NCI-H1092 (cell line): ENCODE data around the gene ATG101.

ENCODE experiments used
- DNase-seq: peaks from one replicate; lab custom pipeline; 2025; lab: John Stamatoyannopoulos, UW

ATG101 gene

DNA sequence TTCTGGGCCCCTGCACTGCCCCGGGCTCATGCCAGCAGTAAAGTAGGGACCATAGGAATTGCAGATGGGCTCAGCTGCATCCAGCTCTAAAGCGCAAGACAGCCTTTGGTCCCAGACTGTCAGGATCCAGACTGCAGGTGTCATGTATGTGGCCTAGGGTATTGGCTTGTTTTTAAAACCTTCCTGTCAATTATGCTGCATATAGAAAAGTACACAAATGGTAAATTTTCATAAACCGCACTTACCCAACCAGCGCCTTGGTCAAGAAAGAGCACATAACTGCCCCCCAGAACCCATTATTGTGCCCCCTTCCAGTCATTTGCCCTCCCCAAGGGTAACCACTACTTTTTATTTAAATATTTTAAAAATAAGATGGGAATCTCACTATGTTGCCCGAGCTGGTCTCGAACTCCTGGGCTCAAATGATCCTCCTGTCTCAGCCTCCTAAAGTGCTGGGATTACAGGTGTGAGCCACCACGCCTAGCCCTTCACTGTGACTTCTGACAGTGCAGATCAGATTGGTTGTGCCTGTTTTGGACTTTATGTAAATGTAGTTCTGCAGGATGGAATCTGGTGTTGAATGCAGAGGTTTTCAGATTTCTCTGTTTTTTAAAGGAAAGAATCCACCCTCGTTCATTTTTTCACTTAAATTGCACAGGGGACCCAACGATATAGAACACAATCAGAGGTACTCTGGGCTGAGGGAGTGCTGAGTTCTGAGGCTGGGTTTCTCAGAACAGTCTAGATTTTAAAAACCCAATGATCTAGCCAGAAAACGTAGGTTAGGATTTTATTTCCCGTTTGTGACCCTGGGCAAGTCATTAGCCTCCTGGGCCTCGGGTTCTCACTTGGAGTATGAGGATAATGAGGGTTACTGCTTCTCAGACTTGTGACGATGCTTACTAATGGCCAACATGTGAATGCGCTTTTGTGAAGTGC lies 11.9 kb upstream of the ATG101 start:
- DNase-seq = no peak

GRCh38 chr12:52058631-52059361 lies 11.0 kb upstream of the ATG101 start:
- DNase-seq = no peak

DNA sequence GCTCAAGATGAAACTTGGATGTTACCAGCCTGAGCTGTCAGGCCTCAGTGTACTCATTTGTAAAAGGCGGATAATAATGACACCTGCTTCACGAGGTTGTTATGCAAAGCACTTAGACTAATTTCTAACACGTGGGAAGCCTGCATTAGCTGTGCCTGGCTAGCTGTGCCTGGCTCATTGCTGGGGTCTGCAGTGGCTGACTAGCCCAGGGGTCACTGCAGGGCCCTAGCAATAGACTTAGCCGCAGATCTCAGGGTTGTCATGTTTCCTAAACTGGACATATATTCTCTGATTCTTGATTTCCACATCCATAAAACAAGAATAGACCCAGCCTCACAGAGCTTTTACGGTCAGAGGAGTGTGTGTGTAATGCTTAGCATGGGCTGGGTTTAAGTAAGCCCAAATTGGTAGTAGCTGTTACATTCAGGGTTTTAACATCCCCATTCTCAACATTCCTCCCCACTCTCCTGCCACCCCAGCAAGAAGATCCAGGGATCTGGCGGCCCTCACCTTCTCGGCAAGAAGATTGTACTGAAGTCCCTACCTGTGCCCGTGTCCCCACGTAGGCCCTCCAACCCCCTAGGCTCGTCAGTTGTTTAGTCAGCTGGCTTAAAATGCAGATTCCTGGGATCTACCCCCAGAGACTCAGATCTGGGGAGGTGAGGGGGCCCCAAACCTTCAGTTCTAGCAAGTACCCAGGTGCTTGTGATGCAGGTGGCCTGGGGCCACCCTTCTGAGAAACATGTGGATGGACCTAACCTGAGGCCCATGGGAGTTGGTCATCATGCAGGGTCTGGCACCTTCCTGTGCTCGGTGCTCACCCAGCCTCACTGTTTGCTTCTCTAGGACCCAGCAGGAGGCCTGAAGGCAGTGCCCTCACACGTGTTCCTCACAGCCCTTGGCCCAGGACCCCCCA lies 9.9 kb upstream of the ATG101 start:
- DNase-seq = no peak

DNA sequence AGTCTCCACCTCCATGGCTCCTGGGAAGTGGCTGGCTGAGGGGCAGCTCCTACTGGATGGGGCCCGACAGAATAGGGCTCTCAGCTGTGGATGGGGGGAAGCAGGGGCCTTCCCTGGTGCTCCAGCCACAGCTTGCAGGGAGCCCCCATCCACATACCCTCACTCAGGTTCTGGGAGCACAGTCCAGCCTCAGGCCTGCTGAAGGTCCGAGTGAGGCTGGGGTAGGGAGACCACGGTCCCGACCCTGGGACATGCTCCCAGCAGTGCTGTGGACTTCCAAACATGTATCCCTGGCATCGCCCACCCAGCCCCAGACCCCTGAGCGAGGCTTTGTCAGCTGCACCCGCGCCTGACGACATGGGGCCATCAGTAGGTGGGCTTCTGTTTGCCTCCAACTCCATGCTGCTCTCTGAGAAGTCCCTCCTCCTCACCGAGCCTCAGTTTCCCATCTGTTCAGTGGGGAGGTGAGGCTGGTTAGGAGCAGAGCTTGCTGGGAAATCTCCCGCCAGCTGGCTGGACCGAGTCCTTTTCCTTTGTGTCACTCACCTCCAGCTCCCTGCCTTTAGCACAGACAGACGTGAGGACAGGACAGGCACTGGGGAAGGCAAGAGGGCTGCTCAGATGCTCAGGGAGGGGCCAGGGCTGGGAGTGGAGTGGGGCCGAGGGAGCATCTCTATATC lies 9.1 kb upstream of the ATG101 start:
- no peak for DNase-seq

- DNase-seq = no peak
Observed at GRCh38 chr12:52061470-52062166, 8.2 kb upstream of the ATG101 start.

DNA sequence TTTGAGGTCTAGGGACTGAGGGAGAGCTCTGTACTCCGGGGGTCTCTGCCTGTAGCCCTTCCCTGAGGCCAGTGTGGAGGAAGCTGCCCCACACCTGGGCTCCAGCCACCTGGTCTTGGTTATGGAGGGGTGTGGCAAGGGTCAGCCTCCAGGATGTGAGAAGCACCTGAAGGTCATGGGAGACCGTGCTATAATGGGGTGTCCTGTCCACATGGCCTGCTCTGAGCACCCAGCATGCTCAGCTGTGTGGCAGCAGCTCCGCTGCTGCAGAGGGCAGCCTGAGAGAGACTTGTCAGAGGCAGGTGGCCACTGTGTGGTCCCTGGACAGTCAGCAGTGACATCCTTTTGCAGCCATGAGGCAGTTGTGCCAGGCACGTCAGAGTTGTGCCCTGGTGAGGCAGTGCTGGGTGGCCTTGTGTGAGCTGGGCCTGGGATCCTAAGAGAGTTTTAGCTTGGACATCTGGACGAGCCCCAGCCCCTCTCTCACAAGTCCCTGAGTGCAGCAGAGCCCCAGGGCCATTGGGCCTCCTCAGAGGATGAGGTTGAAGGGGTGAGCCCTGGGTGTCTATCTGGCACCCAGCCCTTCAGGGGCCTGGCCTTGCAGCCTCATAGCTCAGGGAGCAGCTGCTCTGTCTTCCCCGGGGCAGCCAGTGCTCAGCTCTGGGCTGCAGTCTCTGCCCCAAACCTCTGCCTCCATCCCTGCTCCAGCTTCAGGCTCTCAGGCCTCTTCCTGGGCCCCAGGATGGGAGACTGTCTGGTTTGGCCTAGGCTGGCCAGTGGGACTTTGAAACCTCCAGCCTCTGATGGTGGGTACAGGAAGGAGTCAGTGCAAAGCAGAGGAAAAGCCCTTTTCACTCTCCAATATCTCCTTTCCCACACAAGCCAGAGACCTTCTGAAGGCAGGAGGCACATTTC lies 7.4 kb upstream of the ATG101 start:
- no peak for DNase-seq

DNA sequence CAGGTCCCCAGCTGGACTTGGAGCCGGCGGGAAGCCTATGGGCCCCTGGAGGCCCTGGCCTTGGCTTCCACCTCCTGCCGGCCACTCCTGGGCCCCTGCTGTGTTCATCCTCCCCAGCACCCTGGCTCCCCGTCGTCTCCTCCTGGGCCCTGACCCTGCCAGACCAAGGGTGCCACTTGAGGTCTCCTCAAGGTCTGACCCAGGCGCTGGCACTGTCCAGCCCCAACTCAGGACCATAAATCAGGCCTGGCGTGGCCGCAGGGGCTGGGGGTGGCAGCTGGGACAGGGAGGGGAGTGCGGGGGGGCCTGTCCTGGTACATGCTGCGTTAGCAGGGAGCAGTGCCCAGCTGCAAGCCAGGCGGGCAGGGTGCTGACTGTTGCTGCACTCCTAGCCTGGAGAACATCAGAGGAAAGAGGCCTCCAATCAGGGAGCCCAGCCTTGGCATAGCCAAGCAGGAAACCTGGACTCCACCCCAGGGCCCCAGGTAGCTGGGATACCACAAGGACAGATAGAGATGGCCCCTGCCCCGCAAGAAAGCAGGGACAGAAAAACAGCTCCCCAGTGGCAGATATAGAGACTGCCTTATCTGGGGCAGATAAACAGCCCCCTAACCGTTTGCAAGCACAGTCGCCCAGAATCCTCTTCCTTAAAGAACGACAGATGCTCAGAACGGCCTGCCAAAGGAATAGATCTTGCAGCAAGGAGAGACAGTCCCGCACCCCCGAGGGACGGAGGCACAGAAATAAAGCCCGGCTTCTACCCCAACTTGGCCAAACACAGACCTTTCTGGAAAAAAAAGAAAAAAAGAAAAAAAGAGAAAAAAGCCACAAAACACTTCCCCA lies 6.5 kb upstream of the ATG101 start:
- no peak for DNase-seq

- no peak for DNase-seq
Observed at GRCh38 chr12:52063981-52064649, 5.7 kb upstream of the ATG101 start.

- DNase-seq = no peak
Observed at GRCh38 chr12:52066346-52067080, 3.3 kb upstream of the ATG101 start.

- DNase-seq = no peak
Observed at GRCh38 chr12:52067081-52067374, 2.8 kb upstream of the ATG101 start.

DNA sequence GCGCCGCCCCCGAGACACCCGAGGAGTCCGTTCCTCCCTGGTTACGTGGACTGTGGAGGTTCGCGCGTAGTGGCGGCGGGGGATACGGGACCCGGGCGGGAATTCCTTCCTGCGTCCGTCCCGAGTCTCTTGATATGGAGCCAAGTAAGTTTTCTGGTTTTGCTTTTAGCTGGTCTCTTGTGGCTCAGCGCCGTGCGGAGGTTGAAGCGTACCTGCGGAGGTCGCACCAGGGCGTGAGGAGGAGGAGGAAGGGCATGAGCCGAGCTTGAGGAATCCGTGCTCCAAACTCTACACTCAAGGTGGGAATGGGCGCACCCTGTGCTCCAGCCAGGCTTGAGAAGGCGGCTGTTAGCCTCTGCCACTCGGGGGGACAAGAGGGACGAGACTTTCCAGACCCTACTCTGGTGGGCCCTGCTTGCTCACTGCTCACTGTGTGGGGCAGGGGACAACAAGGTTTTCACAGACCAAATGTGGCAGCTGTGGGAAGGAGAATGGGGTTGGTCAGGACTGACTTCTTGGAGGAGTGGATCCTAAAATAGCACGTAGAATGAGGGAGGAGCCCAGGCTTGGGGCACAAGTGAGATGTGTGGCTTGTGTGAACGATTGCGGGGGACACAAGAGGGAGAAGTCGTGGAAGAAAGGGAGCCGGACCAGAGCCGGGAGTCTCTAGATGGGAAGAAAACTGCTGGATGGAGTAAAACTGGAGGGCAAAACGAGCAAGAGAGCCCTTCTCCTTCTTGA lies 577 bp downstream of the ATG101 start:
- no peak for DNase-seq

DNA sequence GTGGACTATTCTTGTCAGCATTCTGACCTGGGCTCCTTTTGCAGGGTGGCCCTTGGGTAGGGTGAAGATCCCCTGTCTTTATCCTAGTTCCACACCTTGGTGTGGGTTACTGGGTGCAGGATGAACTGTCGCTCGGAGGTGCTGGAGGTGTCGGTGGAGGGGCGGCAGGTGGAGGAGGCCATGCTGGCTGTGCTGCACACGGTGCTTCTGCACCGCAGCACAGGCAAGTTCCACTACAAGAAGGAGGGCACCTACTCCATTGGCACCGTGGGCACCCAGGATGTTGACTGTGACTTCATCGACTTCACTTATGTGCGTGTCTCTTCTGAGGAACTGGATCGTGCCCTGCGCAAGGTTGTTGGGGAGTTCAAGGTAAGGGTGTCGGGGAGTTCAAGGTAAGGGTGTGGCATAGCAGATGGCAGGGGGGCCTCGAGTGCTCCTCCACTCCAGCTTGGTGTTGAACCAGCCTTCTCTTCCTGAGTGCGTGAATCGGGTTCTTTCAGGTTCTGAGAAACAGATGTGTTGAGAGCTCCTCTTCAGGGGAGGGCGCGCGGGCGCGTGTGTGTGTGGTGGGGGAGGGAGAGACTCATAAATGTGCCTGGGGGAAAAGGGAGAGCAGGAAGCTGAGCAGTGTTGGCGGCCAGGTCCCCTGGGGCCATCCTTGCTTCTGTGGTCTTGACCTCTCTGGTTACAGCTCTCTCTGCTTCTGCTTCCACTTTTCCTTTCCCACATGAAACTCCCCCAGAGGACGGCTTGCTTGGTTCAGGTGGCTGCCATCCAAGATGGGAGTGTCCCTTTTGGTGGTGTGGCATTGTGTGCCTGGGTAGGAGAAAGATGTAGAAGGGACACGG lies 4.0 kb downstream of the ATG101 start:
- DNase-seq = peak; percentile 39

DNA sequence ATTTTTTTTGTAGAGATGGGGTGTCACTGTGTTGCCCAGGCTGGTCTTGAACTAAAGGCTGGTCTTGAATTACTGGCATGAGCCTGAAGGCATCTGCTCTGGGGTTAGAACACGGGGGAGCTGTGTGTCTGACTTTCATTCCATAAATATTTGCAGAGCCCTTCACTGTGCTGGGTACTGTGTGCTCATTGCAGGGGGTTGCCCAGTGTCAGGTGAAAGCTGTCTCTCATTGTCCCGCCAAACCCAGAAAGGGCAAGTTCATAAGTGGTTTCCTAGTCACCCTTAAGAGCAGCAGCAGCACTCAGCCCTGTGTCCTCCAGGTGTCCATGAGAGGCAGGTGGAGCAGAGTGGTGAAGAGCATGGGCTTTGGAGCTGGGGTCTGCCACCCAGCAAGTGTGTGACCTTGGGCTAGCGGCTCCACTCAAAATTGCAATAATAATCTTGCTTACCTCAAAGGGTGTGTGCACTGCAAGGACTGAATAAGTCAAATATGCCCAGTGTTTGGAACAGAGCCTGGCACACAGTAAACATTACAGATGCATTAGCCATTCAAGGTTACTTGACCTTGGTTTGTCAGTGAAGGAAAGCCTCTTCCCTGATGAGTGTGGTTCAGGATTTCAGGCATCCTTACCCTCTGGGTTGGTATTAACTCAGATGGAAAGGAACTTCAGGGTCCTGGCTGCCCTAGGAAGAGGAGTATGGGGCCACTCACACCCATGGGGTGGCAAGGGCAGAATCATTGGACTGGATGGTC lies 5.4 kb downstream of the ATG101 start:
- no peak for DNase-seq

GRCh38 chr12:52076811-52077210 lies 7.0 kb downstream of the ATG101 start:
- no peak for DNase-seq

GRCh38 chr12:52078276-52078675 lies 8.5 kb downstream of the ATG101 start:
- no peak for DNase-seq
